Endothelial cell of umbilical vein (primary cell): ENCODE measurements around the gene NR3C1.

Experiments used
- EZH2 ChIP-seq: IDR thresholded peaks from 2 replicates; pipeline ENCODE4 v1.6.1; 2012; ENCODE audit warnings: borderline replicate concordance, low read depth, mild to moderate bottlenecking, moderate library complexity, low read length, inconsistent platforms; ENCODE audit not compliant: severe bottlenecking
- POLR2A ChIP-seq: IDR thresholded peaks from 2 replicates; pipeline ENCODE4 v1.6.1; 2012; ENCODE audit warnings: low read depth, mild to moderate bottlenecking, control low read depth, low read length
- POLR2AphosphoS5 ChIP-seq: IDR thresholded peaks from 2 replicates; pipeline ENCODE4 v1.6.1; 2012; ENCODE audit warnings: low read depth, mild to moderate bottlenecking, control low read depth, low read length, moderate library complexity; ENCODE audit not compliant: insufficient read depth
- TF ChIP-seq, protein P1 (sequence below), 2 donors: IDR thresholded peaks; 1 replicate in 1 of 2; 2 replicates in 1 of 2; pipeline ENCODE4 v1.5.1; 2011; ENCODE audit warnings: low read length in 2 of 2, mild to moderate bottlenecking in 2 of 2, moderate library complexity in 2 of 2, control low read depth in 1 of 2, inconsistent platforms in 1 of 2, low read depth in 1 of 2; ENCODE audit not compliant: insufficient read depth in 1 of 2; ENCODE audit errors: extremely low read depth in 1 of 2

DNA sequence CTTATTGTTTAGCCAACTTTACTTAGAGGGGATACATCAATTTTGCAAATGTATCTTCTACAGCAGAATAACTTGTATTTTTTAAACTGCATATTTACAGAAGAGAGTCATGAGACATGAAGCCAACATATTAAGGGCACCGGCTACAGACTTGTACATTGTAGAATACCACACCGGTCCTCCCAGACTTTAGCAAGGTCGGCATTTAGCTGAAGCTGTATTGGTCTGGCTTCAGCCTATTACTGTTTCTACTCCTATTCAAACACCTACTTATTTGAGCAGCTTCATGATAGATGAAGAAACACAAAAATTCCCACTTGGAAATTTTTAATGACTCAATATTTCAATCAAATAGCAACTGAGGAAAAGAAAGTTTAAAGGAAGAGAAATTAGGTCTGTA is 33.0 kb downstream of the NR3C1 start:
- TF ChIP-seq, protein P1, sequence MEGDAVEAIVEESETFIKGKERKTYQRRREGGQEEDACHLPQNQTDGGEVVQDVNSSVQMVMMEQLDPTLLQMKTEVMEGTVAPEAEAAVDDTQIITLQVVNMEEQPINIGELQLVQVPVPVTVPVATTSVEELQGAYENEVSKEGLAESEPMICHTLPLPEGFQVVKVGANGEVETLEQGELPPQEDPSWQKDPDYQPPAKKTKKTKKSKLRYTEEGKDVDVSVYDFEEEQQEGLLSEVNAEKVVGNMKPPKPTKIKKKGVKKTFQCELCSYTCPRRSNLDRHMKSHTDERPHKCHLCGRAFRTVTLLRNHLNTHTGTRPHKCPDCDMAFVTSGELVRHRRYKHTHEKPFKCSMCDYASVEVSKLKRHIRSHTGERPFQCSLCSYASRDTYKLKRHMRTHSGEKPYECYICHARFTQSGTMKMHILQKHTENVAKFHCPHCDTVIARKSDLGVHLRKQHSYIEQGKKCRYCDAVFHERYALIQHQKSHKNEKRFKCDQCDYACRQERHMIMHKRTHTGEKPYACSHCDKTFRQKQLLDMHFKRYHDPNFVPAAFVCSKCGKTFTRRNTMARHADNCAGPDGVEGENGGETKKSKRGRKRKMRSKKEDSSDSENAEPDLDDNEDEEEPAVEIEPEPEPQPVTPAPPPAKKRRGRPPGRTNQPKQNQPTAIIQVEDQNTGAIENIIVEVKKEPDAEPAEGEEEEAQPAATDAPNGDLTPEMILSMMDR (IDR thresholded peaks at IDR 0.05; ENCODE audit: extremely low read depth in 1 of 2, insufficient read depth in 1 of 2, low read depth in 1 of 2, low read length in 2 of 2) = no peak
- TF ChIP-seq EZH2 = no peak
- no peak for TF ChIP-seq POLR2AphosphoS5
- TF ChIP-seq POLR2A = no peak
